GM18519 (cell line): ENCODE data around the gene HTT.
"Not testable (repeated sequence)": the region's sequence is repeated elsewhere in the genome, so short reads cannot be mapped to it uniquely, and the experiment has no call there.

Experiments
- ATAC-seq: cut with Tn5 transposase; IDR thresholded peaks from one replicate; pipeline ENCODE4 v1.9.1; 2021; ENCODE audit warnings: mild to moderate bottlenecking, moderate library complexity; ENCODE audit not compliant: unreplicated experiment, low FRiP score

HTT gene

GRCh38 chr4:3158841-3159240 lies 84.4 kb downstream of the HTT start:
- ATAC-seq, result no peak

- no peak for ATAC-seq
Measured at GRCh38 chr4:3160438-3160837, 86.0 kb downstream of the HTT start.

DNA sequence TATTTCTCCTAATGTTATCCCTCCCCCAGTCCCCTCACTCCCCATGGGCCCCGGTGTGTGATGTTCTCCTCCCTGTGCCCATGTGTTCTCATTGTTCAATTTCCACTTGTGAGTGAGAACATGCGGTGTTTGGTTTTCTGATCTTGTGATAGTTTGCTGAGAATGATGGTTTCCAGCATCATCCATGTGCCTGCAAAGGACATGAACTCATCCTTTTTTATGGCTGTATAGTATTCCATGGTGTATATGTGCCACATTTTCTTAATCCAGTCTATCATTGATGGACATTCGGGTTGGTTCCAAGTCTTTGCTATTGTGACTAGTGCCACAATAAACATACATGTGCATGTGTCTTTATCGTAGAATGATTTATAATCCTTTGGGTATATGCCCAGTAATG lies 86.6 kb downstream of the HTT start:
- not testable (repeated sequence) for ATAC-seq

GRCh38 chr4:3166434-3166833 lies 92.0 kb downstream of the HTT start:
- not testable (repeated sequence) for ATAC-seq

- no peak for ATAC-seq
Measured at GRCh38 chr4:3168029-3168428, 93.5 kb downstream of the HTT start.

GRCh38 chr4:3174371-3175338 lies 100.2 kb downstream of the HTT start:
- ATAC-seq, result no peak

GRCh38 chr4:3176367-3177229 lies 102.1 kb downstream of the HTT start:
- no peak for ATAC-seq

- ATAC-seq, result no peak
Measured at GRCh38 chr4:3177426-3177825, 102.9 kb downstream of the HTT start.

- no peak for ATAC-seq
Measured at GRCh38 chr4:3177905-3178304, 103.4 kb downstream of the HTT start.

GRCh38 chr4:3178351-3178750 lies 103.9 kb downstream of the HTT start:
- no peak for ATAC-seq

- no peak for ATAC-seq
Measured at GRCh38 chr4:3179126-3179706, 104.7 kb downstream of the HTT start.

GRCh38 chr4:3183008-3183407 lies 108.5 kb downstream of the HTT start:
- no peak for ATAC-seq

DNA sequence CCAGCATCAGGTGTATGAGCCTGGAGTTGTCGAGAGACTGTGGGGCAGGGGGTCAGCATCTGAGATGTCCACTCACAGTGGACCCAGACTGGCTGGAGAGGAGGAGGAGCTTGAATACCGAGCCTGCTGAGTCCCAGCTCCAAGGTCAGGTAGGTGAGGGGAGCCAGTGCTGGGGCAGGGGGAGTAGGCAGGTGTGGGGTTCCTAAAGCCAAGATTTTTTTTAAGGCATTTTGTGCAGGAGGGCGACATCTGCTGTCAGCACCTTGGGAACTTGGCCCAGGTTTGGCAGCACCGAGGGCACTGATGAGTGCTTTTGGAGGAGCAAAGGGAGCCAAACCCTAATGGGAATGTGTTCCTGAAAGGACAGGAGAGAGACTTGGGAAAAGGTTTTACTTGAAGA lies 110.2 kb downstream of the HTT start:
- no peak for ATAC-seq

- no peak for ATAC-seq
Measured at GRCh38 chr4:3186609-3187008, 112.1 kb downstream of the HTT start.

DNA sequence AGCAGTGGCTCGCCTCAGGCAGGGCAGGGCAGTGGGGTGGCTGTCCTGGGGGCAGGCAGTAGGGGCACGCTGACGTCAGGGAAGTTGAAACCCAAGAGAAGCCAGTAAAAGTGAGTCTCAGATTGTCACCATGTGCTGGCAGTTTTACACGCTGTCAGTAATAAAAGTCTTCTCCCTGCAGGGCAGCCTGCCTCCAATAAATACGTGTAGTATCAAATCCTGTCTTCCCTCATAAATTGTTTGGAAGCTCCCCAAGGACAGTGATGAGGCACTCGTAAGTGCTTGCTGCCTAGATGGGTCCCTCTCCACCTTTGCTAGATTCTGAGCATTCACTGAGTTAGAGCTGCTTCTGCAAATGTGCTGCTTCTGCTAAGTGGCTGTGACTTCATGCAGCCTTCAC lies 113.6 kb downstream of the HTT start:
- ATAC-seq, result no peak

DNA sequence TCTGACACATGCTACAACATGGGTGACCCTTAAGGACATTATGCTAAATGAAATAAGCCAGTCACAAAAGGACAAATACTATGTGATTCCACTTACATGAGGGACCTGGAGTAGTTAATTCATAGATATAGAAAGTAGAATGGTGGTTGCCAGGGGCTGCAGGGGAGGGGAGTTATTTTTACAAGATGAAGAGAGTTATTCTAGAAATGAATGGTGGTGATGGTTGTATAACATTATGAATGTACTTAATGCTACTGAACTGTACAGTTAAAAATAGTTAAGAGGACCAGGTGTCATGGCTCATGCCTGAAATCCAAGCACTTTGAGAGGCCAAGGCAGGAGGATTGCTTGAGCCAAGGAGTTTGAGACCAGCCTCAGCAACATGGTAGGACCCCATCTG lies 115.0 kb downstream of the HTT start:
- no peak for ATAC-seq

- ATAC-seq, result no peak
Measured at GRCh38 chr4:3190549-3190948, 116.1 kb downstream of the HTT start.

DNA sequence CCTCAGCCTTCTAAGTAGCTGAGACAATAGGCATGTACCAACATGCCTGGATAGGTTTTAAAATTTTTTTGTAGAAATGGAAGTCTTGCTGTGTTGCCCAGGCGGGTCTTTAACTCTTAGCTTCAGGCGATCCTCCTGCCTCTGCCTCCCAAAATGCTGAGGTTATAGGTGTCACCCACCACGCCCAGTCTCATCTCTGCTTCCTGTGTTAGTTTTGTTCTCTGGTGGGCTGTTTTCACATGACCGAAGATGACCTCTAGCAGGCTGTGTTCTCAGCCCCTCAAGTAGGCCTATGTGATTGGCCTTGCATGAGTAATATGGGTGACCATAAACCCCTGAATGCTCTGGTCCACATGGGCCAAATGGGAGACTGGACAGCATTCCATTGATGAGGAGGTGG lies 117.7 kb downstream of the HTT start:
- ATAC-seq, result no peak

DNA sequence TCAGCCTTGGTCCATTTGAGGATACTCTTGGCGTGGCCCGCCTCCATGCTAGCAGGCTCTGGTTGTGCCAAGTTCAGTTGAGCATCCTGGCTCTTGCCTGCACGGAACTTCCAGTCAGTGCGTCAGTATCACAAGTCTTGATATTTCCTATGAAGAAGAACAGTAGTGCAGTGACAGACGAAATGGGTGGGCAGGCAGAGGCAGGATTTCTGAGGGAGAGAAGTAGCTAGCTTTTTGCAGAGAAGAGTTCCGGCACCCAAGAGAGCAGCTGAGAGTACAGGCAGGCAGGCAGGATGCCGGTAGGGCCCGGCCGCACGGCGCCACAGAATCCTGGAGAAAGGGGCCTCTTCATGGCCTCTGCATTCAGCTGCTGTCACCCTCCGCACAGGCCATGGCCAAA lies 118.3 kb downstream of the HTT start:
- ATAC-seq, result no peak

DNA sequence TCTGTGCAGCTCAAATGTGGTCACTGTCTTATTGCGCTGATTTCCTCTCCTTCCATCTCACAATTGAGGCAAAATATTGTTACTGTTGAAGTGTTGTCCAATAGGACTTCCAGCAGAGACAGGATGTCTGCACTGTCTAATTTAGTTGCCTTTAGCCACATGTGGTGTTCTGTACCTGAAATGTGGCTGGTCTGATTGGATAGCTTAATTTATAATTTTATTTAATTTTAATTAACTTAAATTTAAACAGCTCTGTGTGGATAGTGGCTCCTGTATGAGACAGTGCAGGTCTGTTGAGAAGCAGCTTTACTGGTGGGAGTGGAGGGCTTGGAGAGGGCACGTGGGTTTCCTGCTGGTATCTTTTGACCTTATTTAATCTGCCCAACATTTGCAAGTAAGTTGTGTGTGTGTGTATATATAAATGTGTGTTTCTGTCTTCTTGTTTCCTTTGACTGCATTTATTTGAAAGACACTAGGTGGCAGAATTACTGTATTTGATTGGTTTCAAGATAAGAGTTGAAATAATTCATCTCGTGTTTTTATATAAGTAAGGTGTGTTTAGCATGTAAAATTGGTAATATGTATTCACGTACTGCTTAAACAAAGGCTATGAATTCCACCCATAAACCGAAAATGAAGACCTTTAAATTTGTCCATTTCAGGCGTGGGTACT lies 119.2 kb downstream of the HTT start:
- no peak for ATAC-seq
